H1 (cell line): Measurements from ENCODE around the gene TCFL5.

Source experiments
- EP300 ChIP-seq, 2 experiments: IDR thresholded peaks; 1 replicate in 1 of 2; 2 replicates in 1 of 2; pipeline ENCODE4 v1.6.1; 2011 to 2012; ENCODE audit warnings: low read depth in 2 of 2, low read length in 2 of 2, mild to moderate bottlenecking in 2 of 2, borderline replicate concordance in 1 of 2, inconsistent platforms in 1 of 2, moderate library complexity in 1 of 2
- JUN ChIP-seq: IDR thresholded peaks from 2 replicates; pipeline ENCODE4 v1.6.1; 2011; ENCODE audit warnings: low read depth, mild to moderate bottlenecking, improper control_type of control experiment, low read length
- JUND ChIP-seq: IDR thresholded peaks from 2 replicates; pipeline ENCODE4 v1.6.1; 2011; ENCODE audit warnings: mild to moderate bottlenecking, improper control_type of control experiment, low read length
- POLR2A ChIP-seq, 2 experiments: IDR thresholded peaks; 1 replicate in 1 of 2; 2 replicates in 1 of 2; pipeline ENCODE4 v1.6.1; 2011; ENCODE audit warnings: low read depth in 2 of 2, low read length in 2 of 2, mild to moderate bottlenecking in 2 of 2; ENCODE audit errors: control extremely low read depth in 1 of 2
- POLR2AphosphoS5 ChIP-seq: IDR thresholded peaks from 2 replicates; pipeline ENCODE4 v1.6.1; 2011; ENCODE audit warnings: low read depth, low read length

GRCh38 chr20:62905536-62906117 lies 44.0 kb upstream of the TCFL5 start:
- TF ChIP-seq JUND, result no peak
- no peak for TF ChIP-seq EP300 (IDR thresholded peaks at IDR 0.05; ENCODE audit: borderline replicate concordance in 1 of 2, low read depth in 2 of 2, low read length in 2 of 2)
- TF ChIP-seq JUN, result no peak
- TF ChIP-seq POLR2A (IDR thresholded peaks at IDR 0.05; ENCODE audit: control extremely low read depth in 1 of 2, low read depth in 2 of 2, low read length in 2 of 2), result no peak
- TF ChIP-seq POLR2AphosphoS5, result no peak
